Stimulated activated CD8-positive, alpha-beta memory T cell treated with anti-CD3 and anti-CD28 coated beads, Interleukin-15, amount 100 ng/mL, for 24 hours (primary cell): ENCODE data around the gene VAMP5.
A peak's percentile ranks its signal among the peaks of the same experiment; 100 is the strongest.
"Not testable (repeated sequence)": the region's sequence is repeated elsewhere in the genome, so short reads cannot be mapped to it uniquely, and the experiment has no call there.

Experiments used
- DNase-seq: peaks from one replicate; pipeline ENCODE4 v3.0.0-alpha.2; 2020; ENCODE audit warnings: low read depth

Gene VAMP5

DNA sequence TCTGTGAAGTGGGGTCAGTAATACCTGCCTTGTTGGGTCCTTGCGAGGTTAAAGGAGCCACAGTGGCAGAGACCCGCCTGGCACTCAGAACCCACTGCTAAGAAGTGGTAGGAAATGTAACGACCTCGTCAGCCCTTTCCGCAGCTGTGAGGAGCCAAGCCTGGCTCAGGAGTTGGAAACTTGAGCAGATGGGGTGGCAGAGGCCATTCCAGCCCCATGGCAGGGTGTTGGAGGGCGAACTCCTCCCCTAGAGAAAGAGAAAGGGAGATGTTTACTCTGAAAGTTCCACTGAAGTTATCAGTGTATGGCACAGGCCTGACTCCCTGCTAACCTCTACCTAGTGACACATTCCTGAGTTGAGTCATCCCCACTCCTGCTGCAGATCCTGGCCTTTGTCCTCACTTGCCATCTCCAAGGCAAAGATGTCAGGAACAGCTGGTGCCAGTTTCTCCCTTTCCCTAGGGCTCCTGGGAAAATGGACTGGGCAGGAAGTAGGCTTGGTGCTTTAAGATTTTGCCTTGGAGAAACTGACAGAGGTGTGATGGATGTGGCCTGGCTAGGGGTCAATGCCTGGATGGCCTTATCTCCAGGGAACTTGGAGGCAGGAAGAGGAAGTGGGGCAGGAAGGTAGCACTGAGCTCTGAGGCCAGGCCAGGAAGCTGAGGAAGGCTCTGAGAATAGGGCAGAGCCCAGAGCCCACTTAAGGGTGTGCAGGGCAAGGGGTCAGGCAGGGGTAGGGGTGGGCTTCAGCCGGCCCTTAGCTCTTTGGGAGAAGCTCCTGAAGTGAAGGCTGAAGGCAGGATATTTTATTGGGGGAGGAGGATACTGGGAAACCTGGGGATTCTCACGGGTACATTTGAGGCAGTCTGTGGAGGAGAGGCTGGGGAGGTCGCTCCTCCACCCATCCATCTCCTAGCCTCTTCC, 888 bp downstream of the VAMP5 start:
- no peak for DNase-seq

DNA sequence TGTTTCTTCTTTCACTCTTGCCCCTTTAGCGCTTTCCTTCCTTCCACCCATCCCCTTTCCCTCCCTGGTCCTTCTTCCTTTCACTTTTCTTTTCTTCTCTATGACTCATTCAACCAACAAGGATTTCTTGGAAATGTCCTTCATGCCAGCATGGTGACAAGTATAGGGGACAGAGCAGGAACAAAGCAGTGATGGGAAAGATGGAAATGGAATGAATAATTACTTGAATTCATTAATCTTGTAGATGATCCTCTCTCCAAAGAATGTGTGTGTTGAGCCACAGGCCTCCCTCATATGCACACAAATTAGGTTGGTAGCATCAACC, 1.5 kb downstream of the VAMP5 start:
- DNase-seq, result no peak

DNA sequence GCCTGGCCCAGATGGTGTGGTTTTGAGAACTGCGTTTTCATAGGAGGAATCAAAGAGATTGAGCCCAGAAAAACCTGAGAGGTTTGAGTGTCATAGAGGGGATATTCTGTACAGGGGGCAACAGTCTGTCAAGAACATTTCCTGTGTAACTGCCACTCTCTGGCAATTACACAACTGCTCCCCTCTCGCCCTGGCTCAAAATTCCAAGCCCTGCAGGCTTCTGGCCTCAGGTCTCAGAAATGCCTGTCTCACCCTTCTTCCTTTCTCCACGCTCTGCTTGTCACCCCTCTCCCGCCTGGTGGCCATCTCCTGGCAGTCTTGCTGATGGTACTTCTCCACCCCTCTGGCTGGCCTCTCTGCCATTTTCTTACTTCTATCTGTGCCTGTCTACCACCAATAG, 4.0 kb downstream of the VAMP5 start:
- DNase-seq, result no peak

DNA sequence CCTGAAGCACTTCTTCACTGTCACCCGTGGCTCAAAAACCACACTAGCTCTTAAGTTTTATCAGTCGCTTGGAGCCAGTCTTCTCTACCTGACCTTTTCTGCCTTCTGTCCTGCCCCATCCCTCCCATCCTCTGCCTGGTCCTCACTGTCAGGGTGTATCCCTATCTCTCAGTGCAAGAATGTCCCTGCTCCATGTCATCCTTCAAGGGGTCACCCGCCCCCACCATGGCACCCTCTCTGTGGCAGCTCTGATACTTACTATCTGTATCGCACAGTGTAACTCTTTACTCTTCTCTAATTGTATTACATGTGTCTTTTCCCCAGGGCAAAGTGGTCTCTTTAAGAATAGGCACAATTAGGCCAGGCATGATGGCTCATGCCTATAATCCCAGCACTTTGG, 4.4 kb downstream of the VAMP5 start:
- no peak for DNase-seq

- DNase-seq, result no peak
Measured at GRCh38 chr2:85589181-85589580, 5.0 kb downstream of the VAMP5 start.

- DNase-seq, result no peak
Measured at GRCh38 chr2:85589982-85590791, 6.0 kb downstream of the VAMP5 start.

- DNase-seq, result no peak
Measured at GRCh38 chr2:85590950-85591349, 6.7 kb downstream of the VAMP5 start.

- no peak for DNase-seq
Measured at GRCh38 chr2:85591563-85591962, 7.3 kb downstream of the VAMP5 start.

- DNase-seq, result not testable (repeated sequence)
Measured at GRCh38 chr2:85592299-85592698, 8.1 kb downstream of the VAMP5 start.

GRCh38 chr2:85593023-85593422, 8.8 kb downstream of the VAMP5 start:
- no peak for DNase-seq

DNA sequence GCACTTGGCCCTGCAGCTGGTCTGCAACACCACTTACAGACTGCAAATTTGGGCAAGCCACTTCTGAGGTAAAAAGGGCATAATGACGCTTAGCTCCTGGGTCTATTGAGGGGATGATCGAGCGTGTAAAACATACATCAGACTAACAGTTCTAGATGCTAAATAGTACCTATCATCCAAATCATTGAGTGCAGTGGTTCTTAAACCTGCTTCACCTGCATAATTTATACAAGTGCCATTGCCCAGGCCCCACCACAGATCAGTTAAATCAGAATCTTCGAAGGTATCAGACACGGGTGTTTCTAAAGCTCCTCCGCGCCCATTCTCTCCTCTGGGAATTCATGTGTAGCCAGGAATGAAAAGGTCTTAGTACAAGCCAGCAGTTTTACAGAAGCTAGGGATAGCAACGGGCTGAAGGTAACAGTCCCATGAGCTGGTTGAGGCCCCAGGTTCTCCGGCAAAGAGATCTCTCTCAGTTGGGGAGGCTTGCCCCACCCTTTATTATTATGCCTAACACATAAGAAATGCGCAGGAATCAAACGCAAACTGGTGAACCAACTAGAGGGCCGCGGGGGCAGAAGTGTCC, 10.6 kb downstream of the VAMP5 start:
- no peak for DNase-seq

- DNase-seq, result peak; percentile 62
Measured at GRCh38 chr2:85595301-85596025, 11.2 kb downstream of the VAMP5 start, which contains the start of gene RNF181. Gene RNF181, plus strand, starts transcription at chr2:85595745. Its CDS starts 19 bp downstream, at chr2:85595764.

- no peak for DNase-seq
Measured at GRCh38 chr2:85596026-85596333, 11.7 kb downstream of the VAMP5 start.

DNA sequence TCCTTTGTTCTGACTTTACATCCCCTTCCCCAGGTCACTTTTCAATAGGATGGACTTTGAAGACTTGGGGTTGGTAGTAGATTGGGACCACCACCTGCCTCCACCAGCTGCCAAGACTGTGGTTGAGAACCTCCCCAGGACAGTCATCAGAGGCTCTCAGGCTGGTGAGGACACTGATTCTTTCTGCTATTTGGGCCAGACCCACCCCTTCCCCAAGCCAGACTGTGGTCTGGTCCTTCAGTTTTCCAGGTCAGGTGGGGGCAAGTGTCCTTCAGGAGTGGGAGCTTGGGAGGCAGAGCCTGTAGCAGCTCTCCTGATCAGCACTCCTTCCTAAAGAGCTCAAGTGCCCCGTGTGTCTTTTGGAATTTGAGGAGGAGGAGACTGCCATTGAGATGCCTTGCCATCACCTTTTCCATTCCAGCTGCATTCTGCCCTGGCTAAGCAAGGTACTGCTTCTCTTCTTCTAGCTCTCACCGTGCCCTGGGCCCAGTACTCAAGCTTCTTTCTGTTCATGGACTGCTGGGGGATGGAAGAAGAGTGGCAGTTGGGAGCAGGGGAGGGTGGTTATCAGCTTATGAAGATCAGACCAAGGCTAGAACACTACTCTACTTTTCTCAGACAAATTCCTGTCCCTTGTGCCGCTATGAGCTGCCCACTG, 12.4 kb downstream of the VAMP5 start:
- no peak for DNase-seq

- DNase-seq, result no peak
Measured at GRCh38 chr2:85597241-85597640, 13.0 kb downstream of the VAMP5 start.

DNA sequence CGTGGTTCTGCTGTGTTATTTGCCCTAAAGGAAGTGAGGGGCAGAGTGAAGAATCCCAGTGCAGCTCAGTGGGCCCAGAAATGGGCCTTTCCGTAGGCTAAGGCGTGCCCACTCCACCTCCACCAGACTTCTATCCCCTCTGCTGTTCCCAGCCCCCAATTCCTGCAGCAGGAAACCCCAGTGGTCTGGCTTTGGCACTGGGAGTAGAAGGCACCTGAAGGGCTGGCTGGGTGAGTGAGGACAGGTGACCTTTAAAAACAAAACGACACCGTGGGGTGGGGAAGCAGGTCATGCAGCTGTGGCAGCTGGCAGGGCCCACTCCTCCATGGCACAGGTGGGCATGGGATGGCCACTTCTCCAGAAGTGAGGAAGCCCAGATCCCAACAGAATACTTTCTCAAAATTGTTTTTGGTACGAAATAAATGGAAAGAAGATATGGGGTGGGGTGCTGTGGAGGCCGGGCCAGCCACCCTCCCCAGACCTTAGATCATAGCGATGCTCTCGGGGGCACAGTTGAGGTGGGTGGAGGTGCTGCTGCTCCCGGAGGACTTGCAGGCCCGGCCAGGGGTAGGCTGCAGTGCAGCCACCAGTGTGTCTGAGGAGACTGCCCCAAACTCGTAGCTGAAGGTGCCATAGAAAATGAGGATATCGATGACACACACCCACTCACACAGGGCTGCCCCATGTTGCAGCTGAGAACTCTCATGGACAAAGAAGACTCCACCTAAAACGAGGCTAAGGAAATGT, 14.5 kb downstream of the VAMP5 start:
- no peak for DNase-seq

- DNase-seq, result no peak
Measured at GRCh38 chr2:85599468-85600234, 15.4 kb downstream of the VAMP5 start.

- DNase-seq, result no peak
Measured at GRCh38 chr2:85600235-85600575, 16.0 kb downstream of the VAMP5 start.

DNA sequence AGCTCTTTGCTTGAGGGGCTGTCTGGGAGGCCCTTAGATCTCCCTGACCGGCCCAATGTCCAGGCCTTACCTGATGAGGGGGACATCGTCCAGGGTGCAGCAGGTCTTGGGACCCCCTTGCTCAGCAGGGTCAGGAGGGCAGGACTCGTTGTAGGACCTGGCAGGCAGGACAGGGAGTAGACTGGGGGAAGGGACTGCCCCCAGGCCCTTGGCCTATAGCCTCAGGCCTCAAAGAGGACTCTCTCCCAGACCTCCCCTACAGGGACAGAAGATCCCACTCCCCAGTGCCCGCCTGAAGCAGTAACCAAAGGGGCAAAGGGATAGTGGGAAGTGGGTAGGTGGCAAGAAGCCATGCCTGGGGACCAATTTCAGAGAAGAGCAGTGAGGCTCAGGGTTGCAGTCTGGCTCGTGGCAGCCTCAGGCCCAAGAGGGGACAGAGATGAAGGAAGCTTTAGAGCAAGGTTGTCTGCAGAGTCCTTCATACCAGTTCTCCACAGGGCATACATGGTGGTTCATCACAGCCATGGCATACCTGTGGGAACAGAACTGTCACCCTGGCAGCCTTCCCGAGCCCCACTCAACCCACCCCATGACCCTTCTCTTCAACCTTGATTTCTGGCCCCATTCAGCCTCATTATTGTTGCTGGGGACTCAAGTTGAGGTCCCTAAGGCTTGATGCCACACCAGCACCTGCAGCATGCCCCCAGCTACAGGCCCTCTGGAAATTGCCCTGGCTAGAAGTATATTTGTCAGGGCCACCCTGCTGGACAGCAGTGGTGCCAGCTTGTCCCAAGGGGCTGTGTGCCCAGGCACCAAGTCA, 16.9 kb downstream of the VAMP5 start:
- no peak for DNase-seq
